HG02571 (cell line): ENCODE results near the gene NCEH1.

Experiments
- ATAC-seq: cut with Tn5 transposase; IDR thresholded peaks from one replicate; pipeline ENCODE4 v1.9.1; 2021; ENCODE audit warnings: mild to moderate bottlenecking, moderate library complexity; ENCODE audit not compliant: unreplicated experiment

The NCEH1 gene

GRCh38 chr3:172648747-172649146, 62.1 kb downstream of the NCEH1 start:
- ATAC-seq: no peak

- ATAC-seq: no peak
Observed at GRCh38 chr3:172647823-172648222, 63.0 kb downstream of the NCEH1 start.

GRCh38 chr3:172647080-172647479, 63.8 kb downstream of the NCEH1 start:
- no peak for ATAC-seq

GRCh38 chr3:172646439-172647015, 64.3 kb downstream of the NCEH1 start:
- ATAC-seq: no peak

- no peak for ATAC-seq
Observed at GRCh38 chr3:172644258-172644657, 66.6 kb downstream of the NCEH1 start.

- no peak for ATAC-seq
Observed at GRCh38 chr3:172643506-172644179, 67.2 kb downstream of the NCEH1 start.

GRCh38 chr3:172641291-172641690, 69.6 kb downstream of the NCEH1 start:
- ATAC-seq: no peak

- ATAC-seq: no peak
Observed at GRCh38 chr3:172640751-172641150, 70.1 kb downstream of the NCEH1 start.

- ATAC-seq: peak; percentile 92
Observed at GRCh38 chr3:172635588-172635987, 75.3 kb downstream of the NCEH1 start.

GRCh38 chr3:172634948-172635347, 75.9 kb downstream of the NCEH1 start:
- no peak for ATAC-seq

- ATAC-seq: no peak
Observed at GRCh38 chr3:172630316-172630715, 80.6 kb downstream of the NCEH1 start.

- ATAC-seq: no peak
Observed at GRCh38 chr3:172629470-172629869, 81.4 kb downstream of the NCEH1 start.

- no peak for ATAC-seq
Observed at GRCh38 chr3:172627057-172627809, 83.6 kb downstream of the NCEH1 start.

- ATAC-seq: no peak
Observed at GRCh38 chr3:172626021-172626640, 84.7 kb downstream of the NCEH1 start.

GRCh38 chr3:172625404-172625803, 85.5 kb downstream of the NCEH1 start:
- ATAC-seq: no peak

- no peak for ATAC-seq
Observed at GRCh38 chr3:172624999-172625398, 85.9 kb downstream of the NCEH1 start.

- ATAC-seq: no peak
Observed at GRCh38 chr3:172622916-172623700, 87.8 kb downstream of the NCEH1 start.

GRCh38 chr3:172622156-172622555, 88.7 kb downstream of the NCEH1 start:
- no peak for ATAC-seq

GRCh38 chr3:172617976-172618375, 92.9 kb downstream of the NCEH1 start:
- ATAC-seq: no peak

GRCh38 chr3:172617013-172617706, 93.7 kb downstream of the NCEH1 start:
- ATAC-seq: no peak
